HG03025 (cell line): ENCODE data around the gene CGN.
"Not testable (repeated sequence)": the region's sequence is repeated elsewhere in the genome, so short reads cannot be mapped to it uniquely, and the experiment has no call there.

Source experiments
- ATAC-seq: cut with Tn5 transposase; IDR thresholded peaks from one replicate; pipeline ENCODE4 v1.9.1; 2021; ENCODE audit warnings: mild to moderate bottlenecking, moderate library complexity; ENCODE audit not compliant: unreplicated experiment, low FRiP score

Gene CGN

DNA sequence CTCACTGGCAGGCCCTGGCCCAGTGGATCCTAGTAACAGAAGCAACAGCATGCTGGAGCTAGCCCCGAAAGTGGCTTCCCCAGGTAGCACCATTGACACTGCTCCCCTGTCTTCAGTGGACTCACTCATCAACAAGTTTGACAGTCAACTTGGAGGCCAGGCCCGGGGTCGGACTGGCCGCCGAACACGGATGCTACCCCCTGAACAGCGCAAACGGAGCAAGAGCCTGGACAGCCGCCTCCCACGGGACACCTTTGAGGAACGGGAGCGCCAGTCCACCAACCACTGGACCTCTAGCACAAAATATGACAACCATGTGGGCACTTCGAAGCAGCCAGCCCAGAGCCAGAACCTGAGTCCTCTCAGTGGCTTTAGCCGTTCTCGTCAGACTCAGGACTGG, 7.7 kb downstream of the CGN start:
- no peak for ATAC-seq

GRCh38 chr1:151519667-151520066, 8.5 kb downstream of the CGN start:
- no peak for ATAC-seq

DNA sequence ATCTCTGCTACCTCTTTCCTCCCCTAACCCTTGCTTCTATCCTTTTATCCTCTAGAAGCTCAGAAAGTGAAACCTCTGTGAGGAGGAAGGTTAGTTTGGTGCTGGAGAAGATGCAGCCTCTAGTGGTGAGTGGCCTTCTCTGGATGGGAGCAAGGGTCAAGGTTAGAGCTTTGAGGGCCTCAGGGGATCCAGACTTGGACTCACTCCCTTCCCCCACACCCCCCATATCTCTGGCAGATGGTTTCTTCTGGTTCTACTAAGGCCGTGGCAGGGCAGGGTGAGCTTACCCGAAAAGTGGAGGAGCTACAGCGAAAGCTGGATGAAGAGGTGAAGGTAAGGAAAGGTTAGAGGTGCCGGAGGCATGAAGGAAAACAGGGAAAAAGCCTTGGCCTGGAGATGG, 9.2 kb downstream of the CGN start:
- ATAC-seq = no peak

GRCh38 chr1:151522427-151522826, 11.2 kb downstream of the CGN start:
- not testable (repeated sequence) for ATAC-seq

- ATAC-seq = no peak
Measured at GRCh38 chr1:151523326-151523725, 12.1 kb downstream of the CGN start.

DNA sequence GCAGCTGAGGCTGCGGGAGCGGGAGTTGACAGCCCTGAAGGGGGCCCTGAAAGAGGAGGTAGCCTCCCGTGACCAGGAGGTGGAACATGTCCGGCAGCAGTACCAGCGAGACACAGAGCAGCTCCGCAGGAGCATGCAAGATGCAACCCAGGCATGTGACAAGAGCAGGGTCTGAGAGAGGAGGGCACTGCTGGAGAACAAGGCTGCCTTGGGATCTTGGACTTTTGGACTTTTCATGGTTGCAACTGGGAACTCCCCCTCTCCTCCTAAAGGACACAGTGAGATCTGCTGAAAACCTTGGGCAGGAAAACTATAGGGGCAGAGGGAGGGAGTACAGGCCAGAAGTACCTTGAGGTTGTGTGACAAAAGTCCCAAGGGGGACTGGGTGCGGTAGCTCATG, 13.5 kb downstream of the CGN start:
- no peak for ATAC-seq

DNA sequence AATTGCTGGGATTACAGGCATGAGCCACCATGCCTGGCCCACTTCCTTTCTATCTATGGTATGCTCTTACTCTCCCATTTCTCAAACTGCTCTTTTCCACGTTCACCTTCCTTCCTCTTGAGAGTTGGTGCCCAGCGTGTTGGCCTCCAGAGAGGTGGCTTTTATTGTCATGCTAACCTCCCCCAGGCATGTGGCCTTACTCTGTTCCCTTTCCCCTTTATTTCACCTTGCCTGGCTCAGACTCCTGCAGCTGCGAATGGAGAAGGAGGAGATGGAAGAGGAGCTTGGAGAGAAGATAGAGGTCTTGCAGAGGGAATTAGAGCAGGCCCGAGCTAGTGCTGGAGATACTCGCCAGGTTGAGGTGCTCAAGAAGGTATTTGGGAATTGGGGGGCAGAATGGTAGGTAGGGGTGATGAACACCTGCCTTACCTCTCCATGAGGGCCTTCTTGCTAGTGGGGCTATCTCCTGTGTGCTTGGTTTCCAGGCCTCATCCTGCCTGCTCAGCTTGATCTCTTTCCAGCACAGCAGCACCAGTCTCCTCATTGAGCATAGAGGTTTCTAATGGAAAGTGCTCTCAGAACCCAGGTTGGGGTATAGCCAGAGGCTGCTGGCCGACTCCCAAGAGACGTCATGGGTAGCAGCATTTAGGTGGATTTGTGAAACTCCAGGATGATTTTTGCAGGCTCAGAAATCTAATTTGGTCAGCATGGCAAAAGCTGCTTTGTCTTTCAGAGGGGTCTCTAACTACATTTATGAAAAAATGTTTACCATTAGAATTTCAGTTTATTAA, 15.7 kb downstream of the CGN start:
- no peak for ATAC-seq

GRCh38 chr1:151529211-151529702, 18.1 kb downstream of the CGN start:
- no peak for ATAC-seq

DNA sequence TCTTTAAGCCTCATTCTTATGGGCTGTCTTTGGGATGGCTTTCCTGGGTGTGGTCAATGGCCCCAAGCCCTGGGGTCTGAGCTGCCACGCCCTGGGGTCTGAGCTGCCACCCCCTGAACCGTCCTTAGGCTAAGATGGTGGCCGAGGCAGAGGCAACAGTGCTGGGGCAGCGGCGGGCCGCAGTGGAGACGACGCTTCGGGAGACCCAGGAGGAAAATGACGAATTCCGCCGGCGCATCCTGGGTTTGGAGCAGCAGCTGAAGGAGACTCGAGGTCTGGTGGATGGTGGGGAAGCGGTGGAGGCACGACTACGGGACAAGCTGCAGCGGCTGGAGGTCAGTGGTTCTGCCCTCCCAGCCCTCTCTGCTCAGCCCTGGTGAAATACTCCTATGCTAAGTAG, 18.6 kb downstream of the CGN start:
- ATAC-seq = no peak

DNA sequence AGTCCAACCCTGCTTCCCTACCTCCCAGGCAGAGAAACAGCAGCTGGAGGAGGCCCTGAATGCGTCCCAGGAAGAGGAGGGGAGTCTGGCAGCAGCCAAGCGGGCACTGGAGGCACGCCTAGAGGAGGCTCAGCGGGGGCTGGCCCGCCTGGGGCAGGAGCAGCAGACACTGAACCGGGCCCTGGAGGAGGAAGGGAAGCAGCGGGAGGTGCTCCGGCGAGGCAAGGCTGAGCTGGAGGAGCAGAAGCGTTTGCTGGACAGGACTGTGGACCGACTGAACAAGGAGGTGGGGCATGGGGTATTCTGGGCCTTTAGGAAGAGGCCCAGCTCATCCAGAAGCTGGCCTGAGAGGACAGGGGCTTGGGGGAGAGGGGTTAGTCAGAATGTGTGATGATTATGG, 19.3 kb downstream of the CGN start:
- ATAC-seq = no peak

- no peak for ATAC-seq
Measured at GRCh38 chr1:151533870-151534269, 22.7 kb downstream of the CGN start.

DNA sequence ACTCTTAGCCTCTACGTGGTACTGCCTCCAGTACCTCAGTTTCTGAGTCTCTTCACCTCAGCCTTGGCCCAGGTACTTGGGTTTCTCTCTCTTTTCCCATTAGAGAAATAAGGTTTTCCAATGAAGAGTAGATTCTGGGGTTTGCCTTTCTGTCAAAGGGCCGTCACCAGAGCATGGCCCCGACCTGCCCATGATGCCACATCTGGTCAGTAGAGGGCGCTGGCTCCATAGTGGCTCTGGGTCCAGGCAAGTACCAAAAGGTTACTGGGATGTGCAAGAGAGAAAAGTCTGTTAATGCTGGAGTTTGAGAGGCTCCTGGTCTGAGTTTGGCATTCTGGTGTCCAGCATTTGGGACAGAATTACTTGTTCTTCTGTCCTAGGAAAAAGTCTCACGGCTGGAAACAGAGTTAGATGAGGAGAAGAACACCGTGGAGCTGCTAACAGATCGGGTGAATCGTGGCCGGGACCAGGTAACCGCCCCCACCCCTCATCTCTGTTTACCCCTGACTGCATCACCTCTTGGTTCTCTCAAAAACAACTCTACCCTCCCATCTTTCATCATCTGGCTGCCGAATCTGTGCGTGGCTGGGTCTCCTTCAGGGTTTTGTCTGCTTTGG, 23.6 kb downstream of the CGN start:
- no peak for ATAC-seq

- ATAC-seq = no peak
Measured at GRCh38 chr1:151535326-151536271, 24.4 kb downstream of the CGN start.

DNA sequence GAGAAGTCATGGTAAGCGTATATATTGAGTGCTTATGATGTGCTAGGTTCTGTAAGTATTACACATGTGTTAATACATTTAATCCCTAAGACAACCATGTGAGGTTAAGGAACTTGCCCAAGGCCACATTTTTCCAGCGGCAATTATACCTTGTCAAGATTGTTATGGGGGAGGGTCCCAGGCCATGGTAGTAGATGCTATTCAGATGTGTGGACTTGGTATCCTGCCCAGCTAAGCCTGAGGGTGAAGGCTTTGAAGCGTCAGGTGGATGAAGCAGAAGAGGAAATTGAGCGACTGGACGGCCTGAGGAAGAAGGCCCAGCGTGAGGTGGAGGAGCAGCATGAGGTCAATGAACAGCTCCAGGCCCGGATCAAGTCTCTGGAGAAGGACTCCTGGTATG, 25.3 kb downstream of the CGN start:
- ATAC-seq = no peak

- ATAC-seq = no peak
Measured at GRCh38 chr1:151537112-151537511, 25.9 kb downstream of the CGN start.

- ATAC-seq = peak; percentile 32
Measured at GRCh38 chr1:151539321-151540020, 28.3 kb downstream of the CGN start.

DNA sequence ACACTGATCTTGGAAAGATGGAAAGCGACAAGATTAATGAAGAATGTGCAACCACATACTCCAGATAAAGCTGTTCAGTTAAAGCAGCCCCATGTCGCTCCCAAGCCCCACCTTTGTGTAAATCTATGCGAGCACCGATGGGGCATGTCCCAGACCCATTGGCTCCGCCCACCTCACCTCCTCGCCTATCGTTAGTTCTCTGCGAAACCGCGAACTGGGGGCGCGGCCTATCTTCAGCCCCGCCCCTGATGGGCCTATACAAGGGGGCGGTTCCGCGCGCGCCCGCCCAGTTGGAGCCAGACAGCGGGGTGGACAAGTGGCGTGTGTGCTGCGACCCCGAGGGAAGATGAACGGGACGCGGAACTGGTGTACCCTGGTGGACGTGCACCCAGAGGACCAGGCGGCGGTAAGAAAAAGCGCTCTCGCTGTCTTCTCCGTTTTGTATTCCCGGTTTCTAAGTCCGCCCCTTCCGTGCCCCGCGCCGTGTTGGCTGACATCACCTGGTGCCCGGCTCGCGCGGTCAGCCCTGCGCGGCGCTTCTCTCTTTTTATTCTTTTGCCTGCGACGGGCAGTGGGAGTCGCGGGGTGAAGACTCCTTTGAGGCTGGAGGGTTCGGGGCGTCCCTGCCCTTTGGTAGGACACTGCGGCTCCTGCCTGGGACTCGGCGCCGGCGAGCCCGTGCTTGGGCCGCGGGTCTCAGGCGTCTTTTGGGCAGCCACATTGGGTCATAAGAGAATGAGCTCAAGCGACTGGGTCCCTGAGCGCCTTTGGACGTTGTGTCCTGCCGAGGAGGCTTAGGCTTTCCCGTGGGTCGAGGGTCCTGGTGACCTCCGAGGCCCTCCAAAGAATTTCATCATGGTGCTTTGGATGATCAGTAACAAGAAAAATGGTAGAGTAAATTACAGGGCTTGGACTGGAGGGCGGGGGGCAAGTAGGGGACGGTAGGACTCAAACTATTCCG, 29.1 kb downstream of the CGN start, which contains the start of gene TUFT1:
Gene TUFT1, plus strand, starts transcription at position 289 of the 961 bp plus-strand sequence. Its CDS starts 58 bp downstream, at position 347.
- peak; percentile 91 for ATAC-seq

- no peak for ATAC-seq
Measured at GRCh38 chr1:151540982-151541377, 29.8 kb downstream of the CGN start.

GRCh38 chr1:151541752-151542151, 30.6 kb downstream of the CGN start:
- ATAC-seq = no peak
